Loucy (cell line): ENCODE results near the gene HHATL.

Source experiments
- CTCF ChIP-seq: fragments of 200-600 bp; sonication (generic); conservative IDR thresholded peaks from 2 replicates; pipeline ENCODE4 v1.5.1; 2014; ENCODE audit warnings: mild to moderate bottlenecking, antibody characterized with exemption, low read length
- EZH2phosphoT487 ChIP-seq: fragments of 200-600 bp; IDR thresholded peaks from 2 replicates; pipeline ENCODE4 v1.6.1; 2018; ENCODE audit warnings: antibody characterized with exemption, mild to moderate bottlenecking, moderate library complexity, borderline replicate concordance

- TF ChIP-seq CTCF = no peak
- TF ChIP-seq EZH2phosphoT487 = no peak
Observed at GRCh38 chr3:42750834-42751233, 48.2 kb upstream of the HHATL start.
